ENCODE results near the gene ART1. TPM values are rescaled to one million over a fixed set of nuclear protein-coding genes. Genes with fewer than 3 reads are reported as not detected.

The ART1 gene
- total RNA-seq, 2 experiments from 2014 or later, result not detected

- Mint-ChIP-seq H3K4me3 (no peak overlapping the region), H3K27me3 (no peaks in the 10 kb centered on the region), H3K27ac (no peak overlapping the region), H3K4me1 (peaks cover 5% of the 10 kb centered on the region), H3K9me3 (no peaks in the 10 kb centered on the region), H3K36me3 (peaks cover 10% of the 10 kb centered on the region)
- DNase-seq, result no peak
Observed at GRCh38 chr11:3707176-3707575, 62.2 kb downstream of the ART1 start.

- H3K27me3 Mint-ChIP-seq, result no peaks in the 10 kb centered on the region
- no peak overlapping the region for H3K27ac Mint-ChIP-seq
- peaks cover 5% of the 10 kb centered on the region for H3K4me1 Mint-ChIP-seq
- peaks cover 5% of the 10 kb centered on the region for H3K36me3 Mint-ChIP-seq
- H3K9me3 Mint-ChIP-seq, result no peaks in the 10 kb centered on the region
- no peak for DNase-seq
- no peak overlapping the region for H3K4me3 Mint-ChIP-seq
Observed at GRCh38 chr11:3709977-3710376, 65.0 kb downstream of the ART1 start.

- DNase-seq, result no peak
- Mint-ChIP-seq H3K4me1 (peaks cover 5% of the 10 kb centered on the region), H3K36me3 (peaks cover 6% of the 10 kb centered on the region), H3K27ac (peak overlapping the region; percentile 1), H3K9me3 (no peaks in the 10 kb centered on the region), H3K4me3 (no peak overlapping the region), H3K27me3 (no peaks in the 10 kb centered on the region)
Observed at GRCh38 chr11:3710485-3711259, 65.7 kb downstream of the ART1 start.

GRCh38 chr11:3712274-3712673 is 67.3 kb downstream of the ART1 start:
- no peak overlapping the region for H3K27ac Mint-ChIP-seq
- no peak overlapping the region for H3K4me3 Mint-ChIP-seq
- peaks cover 8% of the 10 kb centered on the region for H3K36me3 Mint-ChIP-seq

More at GRCh38 chr11:3712274-3712673, 67.3 kb downstream of the ART1 start:
- no peaks in the 10 kb centered on the region for H3K27me3 Mint-ChIP-seq
- H3K4me1 Mint-ChIP-seq, result peaks cover 5% of the 10 kb centered on the region
- DNase-seq, result no peak
- no peaks in the 10 kb centered on the region for H3K9me3 Mint-ChIP-seq

Other genes starting within 250 kb of the ART1 start
- gene ART5, start 3.1 kb upstream of the ART1 start, total RNA-seq, result not detected
- gene CHRNA10, start 26.3 kb downstream of the ART1 start, total RNA-seq, result 1 to 10 TPM; 1.0 to 1.5 TPM
- 100 to 1,000 TPM in 1 of 2 experiments, 10 to 100 TPM in 1; 98.1 to 115 TPM for gene NUP98, start 152.4 kb downstream of the ART1 start, total RNA-seq
- gene PGAP2, start 163.4 kb downstream of the ART1 start, total RNA-seq, result 10 to 100 TPM; 35.4 to 35.6 TPM
- gene RHOG, start 195.8 kb downstream of the ART1 start, total RNA-seq, result 100 to 1,000 TPM; 183 to 190 TPM
- 10 to 100 TPM; 49.4 to 55.4 TPM for gene STIM1, start 210.5 kb downstream of the ART1 start, total RNA-seq

All from activated naive CD8-positive, alpha-beta T cell treated with anti-CD3 and anti-CD28 coated beads for 36 hours (primary cell).